Mesendoderm (in vitro differentiated cells): Measurements from ENCODE around the gene GALNT13.

Experiments
- DNase-seq: peaks from one replicate; pipeline ENCODE4 v3.0.0; 2013
- H2AK5ac ChIP-seq: 2 replicates; pipeline ENCODE4 v1.6.1; 2013; ENCODE audit warnings: low read length, inconsistent platforms
- H2BK120ac ChIP-seq: 2 replicates; pipeline ENCODE4 v1.6.1; 2013; ENCODE audit warnings: low read depth, mild to moderate bottlenecking, low read length, moderate library complexity, mixed read lengths
- H2BK15ac ChIP-seq: replicated peaks from 2 replicates; pipeline ENCODE4 v1.6.1; 2013; ENCODE audit warnings: low read depth, mild to moderate bottlenecking, moderate library complexity
- H2BK5ac ChIP-seq: 2 replicates; pipeline ENCODE4 v1.6.1; 2013; ENCODE audit warnings: low read length, inconsistent platforms
- H3K18ac ChIP-seq: 2 replicates; pipeline ENCODE4 v1.6.1; 2013; ENCODE audit warnings: mild to moderate bottlenecking, low read length, mixed read lengths
- H3K23ac ChIP-seq: one replicate; pipeline ENCODE4 v1.6.1; 2013; ENCODE audit warnings: low read length
- H3K27ac ChIP-seq: 2 replicates; pipeline ENCODE4 v1.5.1; 2013; ENCODE audit warnings: low read depth, mild to moderate bottlenecking, inconsistent platforms, low read length, moderate library complexity
- H3K27me3 ChIP-seq: 2 replicates; pipeline ENCODE4 v1.6.1; 2013; ENCODE audit warnings: low read length, control low read depth, mild to moderate bottlenecking, inconsistent platforms; ENCODE audit not compliant: insufficient read depth, poor library complexity
- H3K36me3 ChIP-seq: 2 replicates; pipeline ENCODE4 v1.6.1; 2013; ENCODE audit warnings: low read length, inconsistent platforms; ENCODE audit not compliant: control insufficient read depth, insufficient read depth
- H3K4ac ChIP-seq: one replicate; pipeline ENCODE4 v1.6.1; 2013; ENCODE audit warnings: low read depth, mild to moderate bottlenecking, low read length, moderate library complexity
- H3K4me1 ChIP-seq: 2 replicates; pipeline ENCODE4 v1.6.1; 2013; ENCODE audit warnings: low read depth, low read length, inconsistent platforms; ENCODE audit not compliant: control insufficient read depth
- H3K4me2 ChIP-seq: 2 replicates; pipeline ENCODE4 v1.6.1; 2013; ENCODE audit warnings: low read length
- H3K4me3 ChIP-seq: 2 replicates; pipeline ENCODE4 v1.5.1; 2013; ENCODE audit warnings: mild to moderate bottlenecking, low read length
- H3K56ac ChIP-seq: one replicate; pipeline ENCODE4 v1.6.1; 2013; ENCODE audit warnings: low read length
- H3K79me1 ChIP-seq: 2 replicates; pipeline ENCODE4 v1.6.1; 2013; ENCODE audit warnings: low read length, inconsistent platforms
- H3K79me2 ChIP-seq: 2 replicates; pipeline ENCODE4 v1.6.1; 2013; ENCODE audit warnings: mild to moderate bottlenecking, low read length; ENCODE audit not compliant: control insufficient read depth, insufficient read depth
- H3K9ac ChIP-seq: 2 replicates; pipeline ENCODE4 v1.6.1; 2013; ENCODE audit warnings: low read length, inconsistent platforms
- H4K5ac ChIP-seq: one replicate; pipeline ENCODE4 v1.6.1; 2013; ENCODE audit warnings: low read length
- H4K8ac ChIP-seq: one replicate; pipeline ENCODE4 v1.6.1; 2013; ENCODE audit warnings: low read depth, mild to moderate bottlenecking, control low read depth, low read length, moderate library complexity
- WGBS: extraction: QIAGEN DNeasy Blood & Tissue Kit; methylation state at CpG from one replicate; pipeline ENCODE4 v1.1.7; 2013; ENCODE audit warnings: low lambda C conversion rate, missing lambda C conversion rate; ENCODE audit not compliant: insufficient coverage; ENCODE audit errors: extremely low coverage; 5-methylcytosine and 5-hydroxymethylcytosine counted together

The GALNT13 gene

DNA sequence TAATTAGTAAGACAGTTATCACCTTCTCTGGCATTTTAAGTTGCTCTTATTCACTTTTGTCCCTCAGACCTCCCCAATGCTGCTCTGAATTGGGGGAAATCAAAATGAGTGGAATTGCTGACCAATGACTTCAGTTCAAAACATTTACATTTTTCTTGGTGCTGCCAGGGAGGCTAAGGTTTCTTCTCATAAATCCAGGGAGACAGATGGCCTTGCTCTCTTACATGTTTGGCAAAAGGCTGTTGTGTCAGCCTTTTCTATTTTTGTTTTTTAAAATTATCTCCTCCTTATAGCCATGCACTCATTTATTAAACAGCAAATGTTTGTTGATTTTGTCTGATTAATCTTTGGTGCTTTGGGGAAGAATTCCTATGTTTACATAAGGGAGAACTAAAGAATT is 82.0 kb downstream of the GALNT13 start:
- Histone ChIP-seq H3K27ac (no peak overlapping the region), H3K4me3 (no peak overlapping the region), H3K9ac (no peak overlapping the region), H2BK5ac (no peak overlapping the region), H2BK15ac (no peak overlapping the region), H3K18ac (no peak overlapping the region), H2AK5ac (no peak overlapping the region), H3K27me3 (no peaks in the 10 kb centered on the region), H2BK120ac (no peak overlapping the region), H3K79me1 (no peaks in the 10 kb centered on the region), H3K4ac (no peak overlapping the region), H4K5ac (no peak overlapping the region), H3K56ac (no peak overlapping the region), H4K8ac (no peak overlapping the region), H3K23ac (no peak overlapping the region), H3K36me3 (no peaks in the 10 kb centered on the region), H3K4me2 (no peak overlapping the region), H3K4me1 (no peaks in the 10 kb centered on the region), H3K79me2 (peaks cover 2% of the 10 kb centered on the region)
- peak; percentile 45 for DNase-seq

DNA sequence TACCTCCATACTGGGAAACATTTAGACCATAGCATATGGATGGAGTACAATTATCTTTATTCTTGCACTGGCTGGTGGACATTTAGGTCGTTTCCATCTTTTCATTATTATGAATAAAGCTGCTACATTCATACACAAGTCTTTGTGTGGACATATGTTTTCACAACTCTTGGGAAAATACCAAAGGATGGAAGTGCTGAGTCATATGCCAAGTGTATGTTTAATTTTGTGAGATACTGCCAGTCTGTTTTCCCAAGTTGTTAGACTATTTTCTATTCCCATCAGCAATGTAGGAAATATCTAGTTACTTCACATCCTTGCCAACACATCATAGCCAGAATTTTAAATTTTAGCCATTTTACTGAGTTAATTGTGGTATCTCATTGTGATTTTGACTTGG is 91.5 kb downstream of the GALNT13 start:
- no peak for DNase-seq
- peaks cover 2% of the 10 kb centered on the region for H3K4me1 ChIP-seq
- no CpG with 5 or more reads among the region's 1 CpG for WGBS
- no peak overlapping the region for H3K23ac ChIP-seq
- no peak overlapping the region for H3K9ac ChIP-seq
- no peak overlapping the region for H4K8ac ChIP-seq
- H3K56ac ChIP-seq: no peak overlapping the region
- H3K27ac ChIP-seq: no peak overlapping the region
- H4K5ac ChIP-seq: no peak overlapping the region
- H2BK15ac ChIP-seq: no peak overlapping the region
- no peak overlapping the region for H2AK5ac ChIP-seq
- no peak overlapping the region for H2BK120ac ChIP-seq
- H2BK5ac ChIP-seq: no peak overlapping the region
- no peak overlapping the region for H3K4me2 ChIP-seq
- H3K4me3 ChIP-seq: no peak overlapping the region
- H3K18ac ChIP-seq: no peak overlapping the region
- no peaks in the 10 kb centered on the region for H3K79me2 ChIP-seq
- H3K27me3 ChIP-seq: no peaks in the 10 kb centered on the region
- H3K36me3 ChIP-seq: no peaks in the 10 kb centered on the region
- no peaks in the 10 kb centered on the region for H3K79me1 ChIP-seq
- H3K4ac ChIP-seq: no peak overlapping the region

DNA sequence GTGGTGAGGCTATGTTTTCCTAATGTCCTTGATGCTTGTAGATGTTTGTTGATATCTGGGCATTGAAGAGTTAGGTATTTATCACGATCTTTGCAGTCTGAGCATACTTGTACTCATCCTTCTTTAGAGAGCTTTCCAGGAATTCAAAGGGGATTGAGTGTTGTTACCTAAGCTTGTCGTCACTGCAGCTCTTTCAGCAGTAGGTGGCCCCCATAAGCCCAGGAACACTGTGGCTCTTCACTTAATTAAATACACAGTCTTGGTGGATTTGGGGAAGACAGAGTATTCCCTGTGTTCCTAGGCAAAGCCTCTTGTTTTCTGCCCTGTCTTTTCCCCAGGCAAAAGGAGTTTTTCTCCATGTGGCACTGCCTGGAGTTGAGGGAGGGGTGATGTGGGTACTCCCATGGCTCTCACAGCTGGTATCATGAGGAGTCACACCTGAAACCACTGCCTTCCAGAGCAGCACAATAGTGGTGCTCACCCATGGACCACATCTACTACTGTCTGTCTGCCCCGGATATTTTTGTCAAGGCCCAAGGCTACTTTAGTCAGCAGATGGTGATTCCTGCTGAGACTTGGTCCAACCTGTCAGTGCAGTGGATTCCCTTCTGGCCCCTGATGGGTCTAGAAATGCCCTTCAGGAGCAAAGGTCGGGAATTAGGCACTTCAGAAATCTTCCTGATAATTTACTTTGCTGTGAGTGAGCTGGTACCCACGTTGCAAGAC is 95.7 kb downstream of the GALNT13 start:
- no peaks in the 10 kb centered on the region for H3K79me2 ChIP-seq
- H2BK120ac ChIP-seq: no peak overlapping the region
- no peak overlapping the region for H2BK15ac ChIP-seq
- no peak overlapping the region for H3K4me3 ChIP-seq
- H3K18ac ChIP-seq: no peak overlapping the region
- no peak overlapping the region for H3K9ac ChIP-seq
- no peak overlapping the region for H2AK5ac ChIP-seq
- H3K4me1 ChIP-seq: peaks cover 4% of the 10 kb centered on the region
- no peak overlapping the region for H2BK5ac ChIP-seq
- no peak overlapping the region for H3K4ac ChIP-seq
- no peak overlapping the region for H4K5ac ChIP-seq
- no peak overlapping the region for H3K27ac ChIP-seq
- H3K4me2 ChIP-seq: no peak overlapping the region
- H3K56ac ChIP-seq: no peak overlapping the region
- H4K8ac ChIP-seq: no peak overlapping the region
- no peaks in the 10 kb centered on the region for H3K27me3 ChIP-seq
- no peaks in the 10 kb centered on the region for H3K79me1 ChIP-seq
- no peaks in the 10 kb centered on the region for H3K36me3 ChIP-seq
- WGBS: no CpG with 5 or more reads among the region's 5 CpGs
- peak; percentile 47 for DNase-seq
- H3K23ac ChIP-seq: no peak overlapping the region

DNA sequence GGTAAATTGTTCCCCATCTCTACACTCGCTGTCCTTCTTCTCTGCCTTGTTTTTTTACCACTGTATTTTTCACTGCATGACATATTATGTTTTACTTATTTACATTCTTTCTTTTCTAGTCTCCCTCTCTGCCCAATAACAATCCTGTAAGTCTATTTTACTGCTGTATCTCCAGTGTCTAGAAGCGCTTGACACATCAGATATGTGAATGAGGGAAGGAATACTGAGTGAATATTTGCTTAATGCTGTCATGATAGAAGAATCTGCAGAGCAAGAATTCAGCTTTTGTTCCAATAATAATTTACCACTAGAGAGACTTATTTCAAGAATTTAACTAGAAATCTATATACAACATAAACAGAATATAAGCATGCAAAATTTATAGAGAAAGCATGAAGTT is 99.5 kb downstream of the GALNT13 start:
- H3K4ac ChIP-seq: no peak overlapping the region
- no peak overlapping the region for H2AK5ac ChIP-seq
- peaks cover 7% of the 10 kb centered on the region for H3K4me1 ChIP-seq
- no peak overlapping the region for H3K56ac ChIP-seq
- H3K23ac ChIP-seq: no peak overlapping the region
- no peak overlapping the region for H2BK5ac ChIP-seq
- H4K5ac ChIP-seq: no peak overlapping the region
- H3K79me2 ChIP-seq: no peaks in the 10 kb centered on the region
- H3K36me3 ChIP-seq: no peaks in the 10 kb centered on the region
- H4K8ac ChIP-seq: no peak overlapping the region
- no peak overlapping the region for H2BK120ac ChIP-seq
- no peaks in the 10 kb centered on the region for H3K79me1 ChIP-seq
- no peak overlapping the region for H3K4me2 ChIP-seq
- peak; percentile 10 for DNase-seq
- no peaks in the 10 kb centered on the region for H3K27me3 ChIP-seq
- H3K27ac ChIP-seq: no peak overlapping the region
- H2BK15ac ChIP-seq: no peak overlapping the region
- no CpG with 5 or more reads among the region's 2 CpGs for WGBS
- no peak overlapping the region for H3K18ac ChIP-seq
- H3K9ac ChIP-seq: no peak overlapping the region
- no peak overlapping the region for H3K4me3 ChIP-seq

DNA sequence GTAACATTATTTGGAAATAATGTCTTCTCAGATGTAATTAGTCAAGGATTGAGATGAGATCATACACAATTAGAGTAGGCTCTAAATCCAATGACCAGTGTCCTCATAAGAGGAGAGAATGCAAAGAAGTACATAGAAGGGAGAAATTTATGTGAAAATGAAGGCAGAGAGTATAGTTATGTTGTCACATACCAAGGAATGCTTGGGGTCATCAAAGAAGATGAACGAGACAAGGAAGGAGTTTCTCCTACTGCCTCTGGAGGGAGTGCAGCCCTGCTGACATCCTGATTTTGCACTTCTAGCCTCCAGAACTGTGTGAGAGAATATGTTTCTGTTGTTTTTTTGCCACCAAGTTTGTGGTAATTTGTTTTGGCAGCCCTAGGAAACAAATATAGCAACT is 100.1 kb downstream of the GALNT13 start:
- H2BK120ac ChIP-seq: no peak overlapping the region
- no peak overlapping the region for H4K5ac ChIP-seq
- H3K4me3 ChIP-seq: no peak overlapping the region
- no peak overlapping the region for H3K27ac ChIP-seq
- H3K4me1 ChIP-seq: peaks cover 7% of the 10 kb centered on the region
- no peak overlapping the region for H2AK5ac ChIP-seq
- no peak overlapping the region for H2BK15ac ChIP-seq
- no peak overlapping the region for H4K8ac ChIP-seq
- peak; percentile 52 for DNase-seq
- no peak overlapping the region for H2BK5ac ChIP-seq
- H3K9ac ChIP-seq: no peak overlapping the region
- H3K79me2 ChIP-seq: no peaks in the 10 kb centered on the region
- no peak overlapping the region for H3K4me2 ChIP-seq
- no peak overlapping the region for H3K4ac ChIP-seq
- no peak overlapping the region for H3K23ac ChIP-seq
- no peak overlapping the region for H3K18ac ChIP-seq
- WGBS: no CpG with 5 or more reads among the region's 1 CpG
- H3K79me1 ChIP-seq: no peaks in the 10 kb centered on the region
- H3K36me3 ChIP-seq: no peaks in the 10 kb centered on the region
- H3K56ac ChIP-seq: no peak overlapping the region
- no peaks in the 10 kb centered on the region for H3K27me3 ChIP-seq

DNA sequence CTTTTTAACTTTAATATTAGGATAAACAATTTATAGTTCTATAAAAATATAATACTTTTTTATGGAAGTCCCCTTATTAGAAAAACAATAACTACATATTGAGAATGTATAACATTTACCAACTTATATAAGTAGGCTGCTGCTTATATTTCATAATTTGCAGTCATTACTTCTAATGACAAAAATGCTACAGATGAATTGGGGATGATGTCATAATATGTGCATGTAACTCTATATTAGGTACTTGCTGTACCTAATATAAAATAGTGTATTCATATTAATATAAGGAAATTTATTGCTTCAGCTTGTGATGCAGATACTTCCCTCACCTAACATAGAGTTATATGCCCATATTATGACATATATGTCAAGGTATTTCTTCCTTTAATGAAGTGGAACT is 100.7 kb downstream of the GALNT13 start:
- no peak overlapping the region for H2BK15ac ChIP-seq
- H4K5ac ChIP-seq: no peak overlapping the region
- H2BK120ac ChIP-seq: no peak overlapping the region
- no peak overlapping the region for H3K4ac ChIP-seq
- no peak overlapping the region for H3K4me2 ChIP-seq
- no peaks in the 10 kb centered on the region for H3K27me3 ChIP-seq
- H2BK5ac ChIP-seq: no peak overlapping the region
- H3K36me3 ChIP-seq: no peaks in the 10 kb centered on the region
- no peaks in the 10 kb centered on the region for H3K79me1 ChIP-seq
- peaks cover 7% of the 10 kb centered on the region for H3K4me1 ChIP-seq
- no peak overlapping the region for H4K8ac ChIP-seq
- no peak overlapping the region for H3K4me3 ChIP-seq
- no peak overlapping the region for H3K9ac ChIP-seq
- no peak overlapping the region for H3K27ac ChIP-seq
- no peak overlapping the region for H3K23ac ChIP-seq
- H3K56ac ChIP-seq: no peak overlapping the region
- no peak overlapping the region for H3K18ac ChIP-seq
- DNase-seq: no peak
- H2AK5ac ChIP-seq: no peak overlapping the region
- H3K79me2 ChIP-seq: no peaks in the 10 kb centered on the region
